GM10248 (cell line): ENCODE results near the gene GABRB1.

Experiments used
- CTCF ChIA-PET: fragments of 300-600 bp; sonication (Branson Sonifier 250); formaldehyde crosslinking; extraction: SDS; loops from one replicate; lab custom pipeline; 2021; ENCODE audit warnings: antibody characterized with exemption; lab: Yijun Ruan, JAX
- POLR2A ChIA-PET: fragments of 350-650 bp; sonication (Branson Sonifier 250); formaldehyde crosslinking; extraction: SDS; loops from one replicate; lab custom pipeline; 2020; ENCODE audit warnings: antibody characterized with exemption; lab: Yijun Ruan, JAX
- DNase-seq: peaks from one replicate; pipeline ENCODE4 v3.0.0; 2012; ENCODE audit errors: extremely low spot score
- TF ChIP-seq, protein P1 (sequence below): IDR thresholded peaks from 2 replicates; pipeline ENCODE4 v1.5.1; 2012; ENCODE audit warnings: mild to moderate bottlenecking, low read depth; ENCODE audit errors: extremely low read depth, missing control alignments, control extremely low read depth

Gene GABRB1

GRCh38 chr4:47334652-47335051 lies 303.3 kb downstream of the GABRB1 start:
- POLR2A ChIA-PET, result no interaction called here
- DNase-seq, result no peak
- CTCF ChIA-PET, result no interaction called here
- TF ChIP-seq, protein P1, sequence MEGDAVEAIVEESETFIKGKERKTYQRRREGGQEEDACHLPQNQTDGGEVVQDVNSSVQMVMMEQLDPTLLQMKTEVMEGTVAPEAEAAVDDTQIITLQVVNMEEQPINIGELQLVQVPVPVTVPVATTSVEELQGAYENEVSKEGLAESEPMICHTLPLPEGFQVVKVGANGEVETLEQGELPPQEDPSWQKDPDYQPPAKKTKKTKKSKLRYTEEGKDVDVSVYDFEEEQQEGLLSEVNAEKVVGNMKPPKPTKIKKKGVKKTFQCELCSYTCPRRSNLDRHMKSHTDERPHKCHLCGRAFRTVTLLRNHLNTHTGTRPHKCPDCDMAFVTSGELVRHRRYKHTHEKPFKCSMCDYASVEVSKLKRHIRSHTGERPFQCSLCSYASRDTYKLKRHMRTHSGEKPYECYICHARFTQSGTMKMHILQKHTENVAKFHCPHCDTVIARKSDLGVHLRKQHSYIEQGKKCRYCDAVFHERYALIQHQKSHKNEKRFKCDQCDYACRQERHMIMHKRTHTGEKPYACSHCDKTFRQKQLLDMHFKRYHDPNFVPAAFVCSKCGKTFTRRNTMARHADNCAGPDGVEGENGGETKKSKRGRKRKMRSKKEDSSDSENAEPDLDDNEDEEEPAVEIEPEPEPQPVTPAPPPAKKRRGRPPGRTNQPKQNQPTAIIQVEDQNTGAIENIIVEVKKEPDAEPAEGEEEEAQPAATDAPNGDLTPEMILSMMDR, result no peak

- POLR2A ChIA-PET, result no interaction called here
- CTCF ChIA-PET, result interaction anchor here (1.0 to 2.4 kb wide), 3 partner anchors 12 to 215 kb away, joined by 3 to 5 read pairs (median 4); no protein-coding TSS in a partner anchor
- no peak for DNase-seq
- TF ChIP-seq, protein P1, result no peak
Measured at GRCh38 chr4:47337893-47338292, 306.5 kb downstream of the GABRB1 start.

DNA sequence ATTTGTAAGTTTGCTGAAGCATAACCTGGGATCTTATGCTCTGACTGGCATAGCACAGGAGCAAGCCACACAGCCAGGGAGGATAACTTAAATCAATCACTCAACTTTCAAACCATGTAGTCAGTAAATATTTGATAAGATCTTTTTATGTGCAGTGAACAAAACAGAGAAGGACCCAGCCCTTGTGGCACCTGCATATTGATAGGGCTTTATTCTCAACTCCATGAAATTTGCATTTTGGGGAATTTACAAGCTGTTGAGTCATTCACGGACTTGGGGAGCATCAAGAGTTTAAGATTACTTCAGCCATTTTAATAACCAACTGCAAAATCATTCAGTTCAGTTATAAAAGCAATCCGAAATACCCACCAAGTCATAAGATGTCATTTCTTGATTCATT lies 309.5 kb downstream of the GABRB1 start:
- no peak for DNase-seq
- TF ChIP-seq, protein P1, result no peak
- CTCF ChIA-PET, result no interaction called here
- POLR2A ChIA-PET, result no interaction called here

DNA sequence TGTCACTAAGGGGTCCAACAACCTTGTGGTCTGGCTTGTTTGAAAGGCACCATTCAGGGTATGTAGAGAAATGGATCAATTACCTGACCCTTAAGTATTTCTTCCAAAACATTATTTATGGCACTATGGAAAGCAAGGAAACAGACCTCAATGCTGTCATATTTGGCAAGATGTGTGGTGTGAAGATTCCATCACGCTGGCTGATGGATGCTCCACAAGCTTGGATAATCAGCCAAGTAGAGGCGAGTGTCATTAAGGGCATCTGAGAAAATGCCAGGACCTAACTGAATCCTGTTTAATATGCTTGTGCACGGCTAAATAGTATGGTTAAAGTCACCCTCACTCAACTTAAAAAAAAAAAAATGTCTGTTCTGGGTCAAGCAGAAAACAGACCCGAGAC lies 311.4 kb downstream of the GABRB1 start:
- TF ChIP-seq, protein P1, result no peak
- DNase-seq, result no peak
- ChIA-PET CTCF (no interaction called here), POLR2A (no interaction called here)

DNA sequence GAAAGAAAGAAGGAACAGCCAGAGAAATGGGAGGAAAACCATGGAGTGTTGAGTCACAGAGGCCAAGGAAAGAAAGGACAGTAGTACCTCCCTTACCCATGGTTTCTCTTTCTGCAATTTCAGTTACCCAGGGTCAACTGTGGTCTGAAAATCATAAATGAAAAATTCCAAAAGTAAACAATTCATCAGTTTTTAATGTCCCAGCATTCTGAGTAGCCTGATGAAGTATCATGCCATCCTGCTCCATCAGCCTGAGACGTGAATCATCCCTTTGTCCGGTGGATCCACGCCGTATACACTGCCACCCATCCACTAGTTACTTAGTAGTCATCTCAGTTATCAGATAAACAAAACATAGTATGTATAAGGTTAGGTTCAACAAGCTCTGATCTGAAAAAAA lies 318.0 kb downstream of the GABRB1 start:
- ChIA-PET CTCF (interaction anchor here (1.1 kb wide), 2 partner anchors 11 to 16 kb away, joined by 3 to 5 read pairs; no protein-coding TSS in a partner anchor), POLR2A (no interaction called here)
- TF ChIP-seq, protein P1, result no peak
- DNase-seq, result no peak

GRCh38 chr4:47355568-47355967 lies 324.2 kb downstream of the GABRB1 start:
- TF ChIP-seq, protein P1, result no peak
- ChIA-PET CTCF (interaction anchor here (1.0 kb wide), 1 partner anchor 23 kb away, joined by 3 read pairs; no protein-coding TSS in a partner anchor), POLR2A (no interaction called here)
- DNase-seq, result no peak

DNA sequence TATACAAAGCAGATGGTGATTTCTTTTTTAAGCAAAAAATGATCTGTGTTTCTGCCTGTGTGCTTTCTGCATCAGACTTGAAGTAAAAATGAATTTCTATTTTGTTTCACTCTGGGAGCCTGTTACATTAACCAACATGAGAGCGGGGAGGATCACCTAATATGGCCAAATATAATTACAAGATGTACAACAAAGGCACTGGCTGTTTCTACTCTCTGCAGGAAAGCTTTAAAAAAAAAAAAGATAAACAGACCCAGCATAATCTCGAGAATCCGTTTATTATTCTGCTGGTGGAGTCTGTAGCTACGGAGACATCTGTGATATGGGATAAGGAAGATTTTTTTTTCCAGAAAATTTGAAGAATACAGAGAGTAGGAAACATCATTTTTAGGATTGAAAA lies 328.5 kb downstream of the GABRB1 start:
- DNase-seq, result no peak
- CTCF ChIA-PET, result no interaction called here
- POLR2A ChIA-PET, result no interaction called here
- TF ChIP-seq, protein P1, result no peak
